Chondrocyte (in vitro differentiated cells): Measurements from ENCODE around the gene PARM1. TPM values are rescaled to one million over a fixed set of nuclear protein-coding genes. Genes with fewer than 3 reads are reported as not detected.

Experiments used
- DNase-seq: peaks from one replicate; pipeline ENCODE4 v3.0.0; 2021; ENCODE audit warnings: mixed read lengths, low spot score
- H3K27ac Mint-ChIP-seq: one replicate; pipeline ENCODE4 v1.8.0; 2021; ENCODE audit warnings: mild to moderate bottlenecking, moderate library complexity, mixed read lengths; ENCODE audit not compliant: unreplicated experiment
- H3K27me3 Mint-ChIP-seq: 2 replicates; pipeline ENCODE4 v1.8.0; 2021; ENCODE audit warnings: low read depth, mixed read lengths
- H3K36me3 Mint-ChIP-seq: 2 replicates; pipeline ENCODE4 v1.8.0; 2021; ENCODE audit warnings: low read depth, mixed read lengths
- H3K4me1 Mint-ChIP-seq: 2 replicates; pipeline ENCODE4 v1.8.0; 2021; ENCODE audit warnings: low read depth, mild to moderate bottlenecking, mixed read lengths
- H3K4me3 Mint-ChIP-seq: one replicate; pipeline ENCODE4 v1.8.0; 2021; ENCODE audit warnings: mild to moderate bottlenecking, moderate library complexity, mixed read lengths; ENCODE audit not compliant: unreplicated experiment
- H3K9me3 Mint-ChIP-seq: 2 replicates; pipeline ENCODE4 v1.8.0; 2021; ENCODE audit warnings: low read depth, mixed read lengths
- total RNA-seq: library from RNA; stranded (reverse); gene quantifications from 3 replicates; pipeline ENCODE4 v1.2.1, GENCODE V29; 2021
- TF ChIP-seq, protein P1 (sequence below): fragments of 200-600 bp; sonication (generic); IDR thresholded peaks from 2 replicates; pipeline ENCODE4 v1.5.0; 2021; ENCODE audit warnings: antibody characterized with exemption, mild to moderate bottlenecking, moderate library complexity

The PARM1 gene
- total RNA-seq, 1 donor from 2014 or later, result 0.90 TPM

DNA sequence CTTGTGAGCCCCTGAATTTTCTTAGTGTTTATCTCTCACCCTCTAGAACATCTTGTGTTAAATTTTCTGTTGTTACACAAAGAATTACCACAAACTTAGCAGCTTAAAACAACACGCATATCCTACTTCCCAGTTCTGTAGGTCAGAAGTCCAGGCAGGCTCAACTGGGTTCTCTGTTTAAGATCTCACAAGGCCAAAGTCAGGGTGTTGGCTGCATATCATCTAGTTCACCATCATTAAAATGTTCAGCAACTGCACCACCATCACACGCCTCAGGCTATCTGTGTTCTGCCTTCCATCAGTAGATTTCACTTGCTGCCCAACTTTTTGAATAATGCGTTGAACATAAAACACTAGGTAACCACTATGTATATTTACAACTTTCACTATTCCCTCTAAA lies 130.5 kb downstream of the PARM1 start:
- H3K4me1 Mint-ChIP-seq, result peaks cover 4% of the 10 kb centered on the region
- no peak for DNase-seq
- no peaks in the 10 kb centered on the region for H3K36me3 Mint-ChIP-seq
- no peak overlapping the region for H3K4me3 Mint-ChIP-seq
- peaks cover 4% of the 10 kb centered on the region for H3K9me3 Mint-ChIP-seq
- H3K27me3 Mint-ChIP-seq, result no peaks in the 10 kb centered on the region
- H3K27ac Mint-ChIP-seq, result no peak overlapping the region
- TF ChIP-seq, protein P1, sequence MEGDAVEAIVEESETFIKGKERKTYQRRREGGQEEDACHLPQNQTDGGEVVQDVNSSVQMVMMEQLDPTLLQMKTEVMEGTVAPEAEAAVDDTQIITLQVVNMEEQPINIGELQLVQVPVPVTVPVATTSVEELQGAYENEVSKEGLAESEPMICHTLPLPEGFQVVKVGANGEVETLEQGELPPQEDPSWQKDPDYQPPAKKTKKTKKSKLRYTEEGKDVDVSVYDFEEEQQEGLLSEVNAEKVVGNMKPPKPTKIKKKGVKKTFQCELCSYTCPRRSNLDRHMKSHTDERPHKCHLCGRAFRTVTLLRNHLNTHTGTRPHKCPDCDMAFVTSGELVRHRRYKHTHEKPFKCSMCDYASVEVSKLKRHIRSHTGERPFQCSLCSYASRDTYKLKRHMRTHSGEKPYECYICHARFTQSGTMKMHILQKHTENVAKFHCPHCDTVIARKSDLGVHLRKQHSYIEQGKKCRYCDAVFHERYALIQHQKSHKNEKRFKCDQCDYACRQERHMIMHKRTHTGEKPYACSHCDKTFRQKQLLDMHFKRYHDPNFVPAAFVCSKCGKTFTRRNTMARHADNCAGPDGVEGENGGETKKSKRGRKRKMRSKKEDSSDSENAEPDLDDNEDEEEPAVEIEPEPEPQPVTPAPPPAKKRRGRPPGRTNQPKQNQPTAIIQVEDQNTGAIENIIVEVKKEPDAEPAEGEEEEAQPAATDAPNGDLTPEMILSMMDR, result no peak

DNA sequence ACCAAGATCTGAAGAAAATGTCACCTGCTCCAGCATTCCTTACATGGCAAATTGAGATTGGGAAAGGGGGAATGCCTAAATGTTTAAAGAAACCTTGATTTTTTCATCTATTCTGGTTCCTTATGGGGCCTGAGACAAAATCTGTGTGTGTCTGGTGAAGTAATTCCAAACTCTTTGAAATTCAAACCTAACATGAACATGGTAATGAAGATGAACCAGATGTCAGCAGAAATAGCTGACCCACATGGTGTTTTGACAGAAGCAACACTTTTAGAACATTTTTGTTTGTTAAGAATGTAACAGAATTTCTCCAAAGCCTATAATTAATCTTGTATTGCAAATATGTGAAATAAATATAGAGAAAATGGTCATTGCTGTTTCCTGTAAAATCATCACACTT lies 133.0 kb downstream of the PARM1 start:
- peaks cover 4% of the 10 kb centered on the region for H3K9me3 Mint-ChIP-seq
- no peak overlapping the region for H3K4me3 Mint-ChIP-seq
- peaks cover 7% of the 10 kb centered on the region for H3K27me3 Mint-ChIP-seq
- no peaks in the 10 kb centered on the region for H3K4me1 Mint-ChIP-seq
- no peak for DNase-seq
- TF ChIP-seq, protein P1, result no peak
- no peaks in the 10 kb centered on the region for H3K36me3 Mint-ChIP-seq
- H3K27ac Mint-ChIP-seq, result no peak overlapping the region

DNA sequence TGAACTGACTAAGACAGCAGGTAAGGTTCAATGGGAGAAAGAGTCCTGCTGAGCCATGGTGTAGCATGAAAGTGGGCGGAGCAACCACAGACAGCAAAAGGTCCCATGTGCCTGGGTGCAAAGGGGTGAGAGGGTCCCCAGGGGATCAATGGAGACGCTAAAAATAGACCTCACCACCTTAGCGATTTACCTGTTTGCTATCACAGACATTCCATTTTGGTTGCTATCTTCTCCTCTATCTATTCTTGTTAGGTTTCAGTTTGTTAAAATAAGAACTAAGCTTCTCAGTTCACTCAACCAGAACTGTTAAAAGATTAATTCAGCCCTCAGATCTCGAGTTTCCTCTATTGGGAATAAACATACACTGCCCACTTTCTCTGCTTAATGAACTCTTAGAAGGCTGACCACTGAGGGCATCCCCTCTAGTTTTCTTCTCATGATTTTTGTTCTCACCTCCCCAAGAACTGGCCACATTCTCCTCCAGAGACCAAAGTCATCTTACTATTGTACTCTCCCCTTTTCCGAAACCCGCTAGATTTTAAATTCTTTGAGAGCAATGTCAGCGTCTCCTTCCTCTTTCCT lies 136.7 kb downstream of the PARM1 start:
- H3K4me3 Mint-ChIP-seq, result no peak overlapping the region
- H3K9me3 Mint-ChIP-seq, result peaks cover 4% of the 10 kb centered on the region
- no peak overlapping the region for H3K27ac Mint-ChIP-seq
- H3K27me3 Mint-ChIP-seq, result peaks cover 12% of the 10 kb centered on the region
- no peak for DNase-seq
- H3K36me3 Mint-ChIP-seq, result no peaks in the 10 kb centered on the region
- no peaks in the 10 kb centered on the region for H3K4me1 Mint-ChIP-seq
- TF ChIP-seq, protein P1, result no peak

DNA sequence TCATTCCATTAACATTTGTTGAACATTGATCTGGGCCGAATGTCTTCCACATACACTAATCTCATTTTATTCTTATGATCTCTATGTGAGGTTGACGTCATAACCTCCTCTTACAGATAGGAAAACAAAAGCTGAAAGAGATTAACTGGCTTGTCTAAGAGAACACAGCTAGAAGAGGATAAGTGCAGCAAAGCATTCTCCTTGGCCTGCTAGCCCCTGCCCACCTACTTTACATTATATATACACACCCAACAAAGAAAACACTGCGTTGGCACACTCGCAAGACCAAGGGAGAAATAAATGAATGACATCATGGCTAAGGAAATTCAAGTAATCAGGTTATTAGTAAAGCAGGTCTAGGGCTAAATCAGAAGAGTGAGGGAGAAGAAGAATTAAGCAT lies 138.4 kb downstream of the PARM1 start:
- Mint-ChIP-seq H3K4me1 (no peaks in the 10 kb centered on the region), H3K27me3 (peaks cover 12% of the 10 kb centered on the region), H3K27ac (no peak overlapping the region), H3K36me3 (no peaks in the 10 kb centered on the region), H3K9me3 (peaks cover 9% of the 10 kb centered on the region), H3K4me3 (no peak overlapping the region)
- TF ChIP-seq, protein P1, result no peak
- DNase-seq, result no peak

DNA sequence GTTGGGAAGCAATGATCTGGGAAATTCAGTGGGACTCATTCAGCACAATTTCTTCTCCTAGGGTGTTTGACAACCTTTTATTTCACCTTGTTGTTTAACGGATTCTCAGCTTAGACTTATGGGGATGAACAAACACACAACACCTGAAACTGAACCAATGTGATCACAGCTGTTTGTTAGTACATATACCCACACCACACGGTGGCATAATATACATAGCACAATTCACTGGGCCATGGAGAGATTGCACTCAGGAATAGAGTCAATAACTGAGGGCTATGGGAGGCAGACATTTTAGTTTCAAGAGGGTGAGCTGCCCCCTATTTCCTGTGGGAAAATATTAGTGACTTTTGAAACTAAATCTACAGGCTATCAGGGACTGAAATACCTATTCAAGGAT lies 148.0 kb downstream of the PARM1 start:
- no peak overlapping the region for H3K27ac Mint-ChIP-seq

More for the DNA sequence above, 148.0 kb downstream of the PARM1 start:
- Mint-ChIP-seq H3K4me3 (no peak overlapping the region), H3K36me3 (no peaks in the 10 kb centered on the region), H3K4me1 (no peaks in the 10 kb centered on the region), H3K27me3 (peaks cover 4% of the 10 kb centered on the region), H3K9me3 (peaks cover 4% of the 10 kb centered on the region)
- DNase-seq, result no peak
- TF ChIP-seq, protein P1, result no peak
